Caco-2 (cell line): ENCODE measurements around the gene RPS6KA2. TPM values are rescaled to one million over a fixed set of nuclear protein-coding genes. Genes with fewer than 3 reads are reported as not detected.
"Not testable (repeated sequence)": the region's sequence is repeated elsewhere in the genome, so short reads cannot be mapped to it uniquely, and the experiment has no call there.

Experiments
- BruUV-seq: library from RNA; stranded (reverse); fragments of 400-500 nt; replicated peaks from 2 replicates; lab custom pipeline; 2021; lab: Mats Ljungman, UMichigan
- CTCF ChIA-PET: fragments of 300-600 bp; sonication (Branson Sonifier 250); formaldehyde crosslinking; loops from one replicate; lab custom pipeline; 2022; ENCODE audit warnings: antibody characterized with exemption; lab: Charles Lee
- POLR2A ChIA-PET: fragments of 300-600 bp; sonication (Branson Sonifier 250); formaldehyde crosslinking; loops from one replicate; lab custom pipeline; 2022; ENCODE audit warnings: antibody characterized with exemption; lab: Charles Lee
- DNase-seq, 2 experiments: peaks; one replicate each; pipeline versions ENCODE4 v3.0.0 to v3.0.0-alpha.2; 2020 to 2022
- H3K27me3 ChIP-seq: replicated peaks from 2 replicates; pipeline ENCODE4 v1.6.0; 2011; ENCODE audit warnings: low read length; ENCODE audit not compliant: control insufficient read depth, insufficient read depth
- H3K36me3 ChIP-seq: 2 replicates; pipeline ENCODE4 v1.5.1; 2011; ENCODE audit warnings: low read length; ENCODE audit not compliant: control insufficient read depth, insufficient read depth
- H3K4me1 ChIP-seq: fragments of 250-450 bp; sonication (Bioruptor Pico); 2 replicates; pipeline ENCODE4 v1.5.1; 2020; ENCODE audit warnings: mild to moderate bottlenecking
- H3K4me3 ChIP-seq: 2 replicates; pipeline ENCODE4 v1.5.1; 2011; ENCODE audit warnings: low read depth, mild to moderate bottlenecking, control low read depth, low read length
- H3K9me3 ChIP-seq: fragments of 250-450 bp; sonication (Bioruptor Pico); 2 replicates; pipeline ENCODE4 v1.5.1; 2020; ENCODE audit warnings: mild to moderate bottlenecking, moderate library complexity
- H3K27ac Mint-ChIP-seq: one replicate; pipeline ENCODE4 v1.8.0; 2022; ENCODE audit warnings: mixed read lengths; ENCODE audit not compliant: unreplicated experiment
- H3K27me3 Mint-ChIP-seq: one replicate; pipeline ENCODE4 v1.8.0; 2022; ENCODE audit warnings: mixed read lengths; ENCODE audit not compliant: insufficient read depth, unreplicated experiment
- H3K36me3 Mint-ChIP-seq: one replicate; pipeline ENCODE4 v1.8.0; 2022; ENCODE audit warnings: mild to moderate bottlenecking, mixed read lengths; ENCODE audit not compliant: insufficient read depth, unreplicated experiment
- H3K4me1 Mint-ChIP-seq: one replicate; pipeline ENCODE4 v1.8.0; 2022; ENCODE audit warnings: low read depth, mixed read lengths; ENCODE audit not compliant: unreplicated experiment
- H3K4me3 Mint-ChIP-seq: one replicate; pipeline ENCODE4 v1.8.0; 2022; ENCODE audit warnings: mild to moderate bottlenecking, moderate library complexity, mixed read lengths; ENCODE audit not compliant: unreplicated experiment
- H3K9me3 Mint-ChIP-seq: one replicate; pipeline ENCODE4 v1.8.0; 2022; ENCODE audit warnings: mixed read lengths; ENCODE audit not compliant: unreplicated experiment
- intact Hi-C: fragments of 100-400 bp; cut with micrococcal nuclease; formaldehyde crosslinking; loops from one replicate; pipeline ENCODE4 v1.10.0; 2022; ENCODE audit not compliant: unreplicated experiment
- total RNA-seq: library from RNA; stranded (reverse); gene quantifications from 2 replicates; pipeline ENCODE4 v1.2.3, GENCODE V29; 2022
- TF ChIP-seq, protein P1 (sequence below), 2 experiments: fragments of 200-600 bp in 1 of 2; IDR thresholded peaks; 1 replicate in 1 of 2; 2 replicates in 1 of 2; pipeline versions ENCODE4 v1.5.1 to v1.8.0; 2011 to 2022; ENCODE audit warnings: antibody characterized with exemption in 1 of 2, control low read depth in 1 of 2, inconsistent platforms in 1 of 2, low read depth in 1 of 2, low read length in 1 of 2, mild to moderate bottlenecking in 1 of 2, moderate library complexity in 1 of 2; ENCODE audit not compliant: insufficient read depth in 1 of 2, severe bottlenecking in 1 of 2, unreplicated experiment in 1 of 2

The RPS6KA2 gene
- total RNA-seq, 1 experiment from 2014 or later, result 5.6 TPM

GRCh38 chr6:166395351-166395750 is 231.7 kb downstream of the RPS6KA2 start:
- no TSS peak for BruUV-seq
- peaks cover 5% of the 10 kb centered on the region for H3K4me1 Mint-ChIP-seq

DNA sequence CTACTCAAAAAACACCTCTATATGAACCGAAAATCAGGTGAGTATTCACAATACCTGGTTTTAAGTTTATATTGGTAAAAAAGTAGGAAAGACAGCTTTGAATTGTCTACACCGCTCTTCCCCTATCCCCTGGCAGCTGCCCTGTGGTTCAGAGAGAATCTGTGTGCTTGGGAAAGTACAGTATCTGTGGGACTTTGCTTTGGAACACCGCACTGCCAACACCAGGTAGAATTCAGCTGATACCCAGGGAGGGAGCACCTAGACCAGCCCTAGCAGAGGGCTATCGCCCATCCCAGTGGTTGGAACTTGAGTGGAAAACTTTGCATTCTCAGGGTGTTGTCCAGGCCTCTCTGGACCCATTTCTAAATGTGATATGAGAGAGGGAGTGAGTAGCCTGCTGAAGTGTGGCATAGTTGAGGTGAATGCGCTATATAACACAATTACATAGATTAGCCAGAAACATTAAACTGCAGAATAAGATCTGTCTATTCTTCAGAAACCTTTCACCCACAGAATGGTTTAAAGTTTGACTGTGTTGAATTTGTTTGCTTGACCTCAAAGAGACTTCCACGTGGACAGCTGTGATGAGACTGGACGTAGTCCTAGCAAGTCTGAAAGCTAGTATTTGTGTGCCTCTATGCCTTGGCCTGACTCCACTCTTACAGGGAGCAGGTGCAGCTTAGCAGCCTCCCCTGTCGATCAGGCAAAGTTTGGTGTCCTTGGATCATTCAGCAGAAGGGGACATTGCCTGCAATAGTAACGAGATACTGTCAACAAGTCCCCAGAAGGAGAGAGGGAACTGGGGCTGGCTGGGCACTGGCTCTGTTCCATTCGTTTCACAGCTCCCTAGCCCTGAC is 232.8 kb downstream of the RPS6KA2 start:
- H3K4me3 ChIP-seq, result no peak overlapping the region
- ChIA-PET CTCF (no interaction called here), POLR2A (no interaction called here)
- Mint-ChIP-seq H3K27me3 (no peaks in the 10 kb centered on the region), H3K4me1 (peaks cover 8% of the 10 kb centered on the region), H3K9me3 (no peaks in the 10 kb centered on the region), H3K27ac (no peak overlapping the region), H3K36me3 (no peaks in the 10 kb centered on the region), H3K4me3 (no peak overlapping the region)
- intact Hi-C loops, result no loop called here
- H3K36me3 ChIP-seq, result no peaks in the 10 kb centered on the region
- no peak for DNase-seq
- TF ChIP-seq, protein P1, sequence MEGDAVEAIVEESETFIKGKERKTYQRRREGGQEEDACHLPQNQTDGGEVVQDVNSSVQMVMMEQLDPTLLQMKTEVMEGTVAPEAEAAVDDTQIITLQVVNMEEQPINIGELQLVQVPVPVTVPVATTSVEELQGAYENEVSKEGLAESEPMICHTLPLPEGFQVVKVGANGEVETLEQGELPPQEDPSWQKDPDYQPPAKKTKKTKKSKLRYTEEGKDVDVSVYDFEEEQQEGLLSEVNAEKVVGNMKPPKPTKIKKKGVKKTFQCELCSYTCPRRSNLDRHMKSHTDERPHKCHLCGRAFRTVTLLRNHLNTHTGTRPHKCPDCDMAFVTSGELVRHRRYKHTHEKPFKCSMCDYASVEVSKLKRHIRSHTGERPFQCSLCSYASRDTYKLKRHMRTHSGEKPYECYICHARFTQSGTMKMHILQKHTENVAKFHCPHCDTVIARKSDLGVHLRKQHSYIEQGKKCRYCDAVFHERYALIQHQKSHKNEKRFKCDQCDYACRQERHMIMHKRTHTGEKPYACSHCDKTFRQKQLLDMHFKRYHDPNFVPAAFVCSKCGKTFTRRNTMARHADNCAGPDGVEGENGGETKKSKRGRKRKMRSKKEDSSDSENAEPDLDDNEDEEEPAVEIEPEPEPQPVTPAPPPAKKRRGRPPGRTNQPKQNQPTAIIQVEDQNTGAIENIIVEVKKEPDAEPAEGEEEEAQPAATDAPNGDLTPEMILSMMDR (IDR thresholded peaks at IDR 0.05; ENCODE audit: insufficient read depth in 1 of 2, low read depth in 1 of 2, low read length in 1 of 2, severe bottlenecking in 1 of 2, unreplicated experiment in 1 of 2), result no peak
- peaks cover 4% of the 10 kb centered on the region for H3K4me1 ChIP-seq
- no peaks in the 10 kb centered on the region for H3K9me3 ChIP-seq
- no TSS peak for BruUV-seq
- H3K27me3 ChIP-seq, result no peaks in the 10 kb centered on the region

More at GRCh38 chr6:166395351-166395750, 231.7 kb downstream of the RPS6KA2 start:
- intact Hi-C loops, result no loop called here
- H3K36me3 Mint-ChIP-seq, result no peaks in the 10 kb centered on the region
- no peak for DNase-seq
- Histone ChIP-seq H3K9me3 (no peaks in the 10 kb centered on the region), H3K4me3 (no peak overlapping the region), H3K36me3 (no peaks in the 10 kb centered on the region), H3K4me1 (no peaks in the 10 kb centered on the region), H3K27me3 (no peaks in the 10 kb centered on the region)
- H3K27me3 Mint-ChIP-seq, result no peaks in the 10 kb centered on the region
- POLR2A ChIA-PET, result no interaction called here
- TF ChIP-seq, protein P1 (IDR thresholded peaks at IDR 0.05; ENCODE audit: insufficient read depth in 1 of 2, low read depth in 1 of 2, low read length in 1 of 2, severe bottlenecking in 1 of 2, unreplicated experiment in 1 of 2), result no peak
- CTCF ChIA-PET, result interaction anchor here (1.4 kb wide), 1 partner anchor 14 kb away, joined by 3 read pairs; no protein-coding TSS in a partner anchor
- H3K4me3 Mint-ChIP-seq, result no peak overlapping the region
- H3K27ac Mint-ChIP-seq, result no peak overlapping the region
- H3K9me3 Mint-ChIP-seq, result no peaks in the 10 kb centered on the region

GRCh38 chr6:166393535-166393823 is 233.6 kb downstream of the RPS6KA2 start:
- Histone ChIP-seq H3K4me1 (peaks cover 12% of the 10 kb centered on the region), H3K36me3 (no peaks in the 10 kb centered on the region), H3K27me3 (no peaks in the 10 kb centered on the region), H3K9me3 (no peaks in the 10 kb centered on the region), H3K4me3 (no peak overlapping the region)
- Mint-ChIP-seq H3K27ac (no peak overlapping the region), H3K4me3 (no peak overlapping the region), H3K36me3 (no peaks in the 10 kb centered on the region), H3K27me3 (no peaks in the 10 kb centered on the region), H3K9me3 (no peaks in the 10 kb centered on the region), H3K4me1 (peaks cover 10% of the 10 kb centered on the region)
- intact Hi-C loops, result no loop called here
- DNase-seq, result no peak
- TF ChIP-seq, protein P1 (IDR thresholded peaks at IDR 0.05; ENCODE audit: insufficient read depth in 1 of 2, low read depth in 1 of 2, low read length in 1 of 2, severe bottlenecking in 1 of 2, unreplicated experiment in 1 of 2), result no peak
- CTCF ChIA-PET, result no interaction called here
- BruUV-seq, result no TSS peak
- POLR2A ChIA-PET, result no interaction called here

GRCh38 chr6:166392755-166393534 is 234.1 kb downstream of the RPS6KA2 start:
- BruUV-seq, H3K27me3 ChIP-seq, H3K4me3 ChIP-seq, H3K4me3 Mint-ChIP-seq, H3K36me3 Mint-ChIP-seq, intact Hi-C loops, POLR2A ChIA-PET, H3K9me3 ChIP-seq, H3K9me3 Mint-ChIP-seq, DNase-seq, CTCF ChIA-PET, H3K36me3 ChIP-seq, H3K27ac Mint-ChIP-seq, H3K27me3 Mint-ChIP-seq: not testable (repeated sequence)
- H3K4me1 ChIP-seq, result peaks cover 17% of the 10 kb centered on the region
- H3K4me1 Mint-ChIP-seq, result peaks cover 11% of the 10 kb centered on the region
